ENCODE measurements around the gene ADGRG2.

The ADGRG2 gene

DNA sequence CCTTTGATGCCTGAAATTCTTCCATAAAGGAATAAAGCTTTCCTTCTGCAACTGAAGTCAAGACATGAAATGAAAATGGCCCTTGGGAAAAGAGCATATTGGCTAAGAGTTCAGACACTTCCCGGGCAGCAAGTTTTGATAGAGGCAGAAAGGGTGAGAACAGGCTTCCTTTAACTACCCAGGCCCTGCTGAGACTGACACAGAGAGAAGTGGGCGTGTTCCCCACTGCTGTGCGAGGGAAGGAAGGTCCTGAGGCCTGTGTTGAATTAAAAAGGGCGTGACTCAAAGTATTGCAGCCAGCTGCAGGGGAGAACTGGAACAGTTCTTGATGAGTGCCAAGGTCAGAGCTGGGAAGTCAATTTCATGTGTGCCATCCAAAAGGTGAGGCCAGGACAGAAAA is 33.9 kb upstream of the ADGRG2 start:
- Histone ChIP-seq H3K9me3 (ENCODE audit: control insufficient read depth, low read length) (no peaks in the 10 kb centered on the region), H3K23ac (ENCODE audit: low read length in 2 of 2) (no peak overlapping the region), H3K14ac (ENCODE audit: low read length in 2 of 2) (no peak overlapping the region), H3K9ac (ENCODE audit: low read length) (no peak overlapping the region), H2BK15ac (ENCODE audit: low read depth, poor library complexity, severe bottlenecking) (no peak overlapping the region), H3K4me3 (ENCODE audit: insufficient read depth in 1 of 2, low read depth in 1 of 2, low read length in 2 of 2) (no peak overlapping the region), H2BK120ac (ENCODE audit: low read depth, low read length) (no peak overlapping the region), H3K4ac (ENCODE audit: low read depth in 1 of 2, low read length in 2 of 2) (no peak overlapping the region), H3K36me3 (ENCODE audit: control insufficient read depth in 1 of 2, insufficient read depth in 2 of 2, low read depth in 1 of 2, low read length in 2 of 2) (no peaks in the 10 kb centered on the region), H3K27me3 (ENCODE audit: control insufficient read depth in 1 of 2, insufficient read depth in 1 of 2, low read length in 2 of 2) (no peaks in the 10 kb centered on the region), H2AFZ (ENCODE audit: low read depth, low read length) (no peak overlapping the region), H3K4me1 (ENCODE audit: control insufficient read depth, insufficient read depth, low read depth, low read length) (no peaks in the 10 kb centered on the region), H2AK5ac (ENCODE audit: low read length, severe bottlenecking) (no peak overlapping the region), H4K91ac (ENCODE audit: low read length) (no peak overlapping the region), H2BK5ac (ENCODE audit: low read depth, low read length, poor library complexity, severe bottlenecking) (no peak overlapping the region), H3K4me2 (ENCODE audit: low read length, poor library complexity, severe bottlenecking) (no peak overlapping the region), H4K8ac (ENCODE audit: low read length) (no peak overlapping the region), H3K27ac (ENCODE audit: low read length, poor library complexity, severe bottlenecking) (no peak overlapping the region), H3K79me1 (replicated peaks; ENCODE audit: low read length, poor library complexity, severe bottlenecking) (no peaks in the 10 kb centered on the region), H2BK12ac (ENCODE audit: low read length in 2 of 2) (no peak overlapping the region), H3K18ac (ENCODE audit: low read depth in 1 of 2, low read length in 2 of 2) (no peak overlapping the region)
- WGBS, result 8% methylated on average over 4 of the region's 4 CpGs
- no peak for DNase-seq

DNA sequence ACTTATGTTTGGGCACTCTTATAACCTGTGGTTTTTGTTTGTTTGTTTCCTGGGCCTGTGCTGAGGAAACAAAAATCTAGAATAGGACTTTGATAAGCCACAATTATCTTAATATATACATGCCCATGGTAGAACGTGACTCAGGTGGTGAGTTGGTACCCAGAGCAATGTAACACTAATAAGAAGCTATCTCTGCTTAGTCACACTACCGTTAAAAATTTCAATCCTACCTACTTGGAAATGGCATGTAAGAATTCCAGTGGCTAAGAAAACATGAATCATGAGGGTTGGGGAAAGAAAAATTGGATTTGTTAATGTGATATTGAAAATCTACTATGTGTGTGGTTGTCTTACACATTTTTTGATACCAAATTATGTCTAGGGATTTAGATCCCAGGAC is 30.5 kb upstream of the ADGRG2 start:
- H2BK12ac ChIP-seq (ENCODE audit: low read length in 2 of 2), result no peak overlapping the region
- WGBS, result no CpG with 5 or more reads among the region's 2 CpGs
- no peak overlapping the region for H2AK5ac ChIP-seq (ENCODE audit: low read length, severe bottlenecking)

DNA sequence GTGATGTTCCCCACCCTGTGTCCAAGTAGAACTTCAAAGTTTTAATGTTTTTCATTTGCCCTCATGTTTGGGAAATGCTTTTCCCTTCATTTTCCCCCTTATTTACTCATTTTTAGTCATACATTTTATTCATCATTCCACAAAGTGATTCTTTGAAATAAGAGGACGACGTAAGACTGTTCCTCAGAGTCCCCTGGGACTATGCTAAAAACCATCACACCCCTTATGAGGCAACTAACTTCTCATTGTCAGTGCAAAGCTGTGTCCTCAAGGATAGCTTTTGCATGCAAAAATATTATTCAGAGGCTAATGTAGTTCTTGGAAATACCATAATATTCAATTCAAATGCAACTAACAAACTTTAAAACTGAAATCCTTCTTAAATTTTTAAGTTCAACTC is 14.8 kb upstream of the ADGRG2 start:
- Histone ChIP-seq H3K9me3 (ENCODE audit: control insufficient read depth, low read length) (no peaks in the 10 kb centered on the region), H3K4me1 (ENCODE audit: control insufficient read depth, insufficient read depth, low read depth, low read length) (no peaks in the 10 kb centered on the region), H3K79me1 (replicated peaks; ENCODE audit: low read length, poor library complexity, severe bottlenecking) (no peaks in the 10 kb centered on the region), H2BK15ac (ENCODE audit: low read depth, poor library complexity, severe bottlenecking) (no peak overlapping the region), H3K27me3 (ENCODE audit: control insufficient read depth in 1 of 2, insufficient read depth in 1 of 2, low read length in 2 of 2) (no peaks in the 10 kb centered on the region), H3K18ac (ENCODE audit: low read depth in 1 of 2, low read length in 2 of 2) (no peak overlapping the region), H4K91ac (ENCODE audit: low read length) (no peak overlapping the region), H2AFZ (ENCODE audit: low read depth, low read length) (no peak overlapping the region), H3K9ac (ENCODE audit: low read length) (no peak overlapping the region), H2BK120ac (ENCODE audit: low read depth, low read length) (no peak overlapping the region), H3K23ac (ENCODE audit: low read length in 2 of 2) (no peak overlapping the region), H3K4me3 (ENCODE audit: insufficient read depth in 1 of 2, low read depth in 1 of 2, low read length in 2 of 2) (no peak overlapping the region), H3K4me2 (ENCODE audit: low read length, poor library complexity, severe bottlenecking) (no peak overlapping the region), H3K36me3 (ENCODE audit: control insufficient read depth in 1 of 2, insufficient read depth in 2 of 2, low read depth in 1 of 2, low read length in 2 of 2) (no peaks in the 10 kb centered on the region), H2BK12ac (ENCODE audit: low read length in 2 of 2) (no peak overlapping the region), H3K4ac (ENCODE audit: low read depth in 1 of 2, low read length in 2 of 2) (no peak overlapping the region), H3K14ac (ENCODE audit: low read length in 2 of 2) (no peak overlapping the region), H2AK5ac (ENCODE audit: low read length, severe bottlenecking) (no peak overlapping the region), H2BK5ac (ENCODE audit: low read depth, low read length, poor library complexity, severe bottlenecking) (no peak overlapping the region), H3K27ac (ENCODE audit: low read length, poor library complexity, severe bottlenecking) (no peak overlapping the region), H4K8ac (ENCODE audit: low read length) (no peak overlapping the region)
- 89% methylated on average over 2 of the region's 2 CpGs for WGBS
- no peak for DNase-seq

More for the DNA sequence above, 30.5 kb upstream of the ADGRG2 start:
- no peaks in the 10 kb centered on the region for H3K9me3 ChIP-seq (ENCODE audit: control insufficient read depth, low read length)
- no peak overlapping the region for H2BK5ac ChIP-seq (ENCODE audit: low read depth, low read length, poor library complexity, severe bottlenecking)
- H3K27ac ChIP-seq (ENCODE audit: low read length, poor library complexity, severe bottlenecking), result no peak overlapping the region
- H3K79me1 ChIP-seq (replicated peaks; ENCODE audit: low read length, poor library complexity, severe bottlenecking), result no peaks in the 10 kb centered on the region
- no peak for DNase-seq
- no peak overlapping the region for H3K23ac ChIP-seq (ENCODE audit: low read length in 2 of 2)
- no peak overlapping the region for H2BK15ac ChIP-seq (ENCODE audit: low read depth, poor library complexity, severe bottlenecking)
- no peak overlapping the region for H3K4me2 ChIP-seq (ENCODE audit: low read length, poor library complexity, severe bottlenecking)
- H2BK120ac ChIP-seq (ENCODE audit: low read depth, low read length), result no peak overlapping the region
- no peaks in the 10 kb centered on the region for H3K27me3 ChIP-seq (ENCODE audit: control insufficient read depth in 1 of 2, insufficient read depth in 1 of 2, low read length in 2 of 2)
- H3K4ac ChIP-seq (ENCODE audit: low read depth in 1 of 2, low read length in 2 of 2), result no peak overlapping the region
- no peak overlapping the region for H3K9ac ChIP-seq (ENCODE audit: low read length)
- no peak overlapping the region for H4K91ac ChIP-seq (ENCODE audit: low read length)
- no peaks in the 10 kb centered on the region for H3K36me3 ChIP-seq (ENCODE audit: control insufficient read depth in 1 of 2, insufficient read depth in 2 of 2, low read depth in 1 of 2, low read length in 2 of 2)
- H3K4me1 ChIP-seq (ENCODE audit: control insufficient read depth, insufficient read depth, low read depth, low read length), result no peaks in the 10 kb centered on the region
- H3K18ac ChIP-seq (ENCODE audit: low read depth in 1 of 2, low read length in 2 of 2), result no peak overlapping the region
- H2AFZ ChIP-seq (ENCODE audit: low read depth, low read length), result no peak overlapping the region
- no peak overlapping the region for H3K4me3 ChIP-seq (ENCODE audit: insufficient read depth in 1 of 2, low read depth in 1 of 2, low read length in 2 of 2)
- H4K8ac ChIP-seq (ENCODE audit: low read length), result no peak overlapping the region
- no peak overlapping the region for H3K14ac ChIP-seq (ENCODE audit: low read length in 2 of 2)

GRCh38 chrX:19133784-19134183 is 11.5 kb upstream of the ADGRG2 start:
- WGBS, result 74% methylated on average over 5 of the region's 5 CpGs
- H2BK5ac ChIP-seq (ENCODE audit: low read depth, low read length, poor library complexity, severe bottlenecking), result no peak overlapping the region
- no peak overlapping the region for H3K9ac ChIP-seq (ENCODE audit: low read length)

More at GRCh38 chrX:19133784-19134183, 11.5 kb upstream of the ADGRG2 start:
- H2AK5ac ChIP-seq (ENCODE audit: low read length, severe bottlenecking), result no peak overlapping the region
- H3K27ac ChIP-seq (ENCODE audit: low read length, poor library complexity, severe bottlenecking), result no peak overlapping the region
- H3K4me2 ChIP-seq (ENCODE audit: low read length, poor library complexity, severe bottlenecking), result no peak overlapping the region
- H3K9me3 ChIP-seq (ENCODE audit: control insufficient read depth, low read length), result no peaks in the 10 kb centered on the region
- no peaks in the 10 kb centered on the region for H3K4me1 ChIP-seq (ENCODE audit: control insufficient read depth, insufficient read depth, low read depth, low read length)
- no peak overlapping the region for H3K23ac ChIP-seq (ENCODE audit: low read length in 2 of 2)
- H3K27me3 ChIP-seq (ENCODE audit: control insufficient read depth in 1 of 2, insufficient read depth in 1 of 2, low read length in 2 of 2), result no peaks in the 10 kb centered on the region
- no peak overlapping the region for H3K4me3 ChIP-seq (ENCODE audit: insufficient read depth in 1 of 2, low read depth in 1 of 2, low read length in 2 of 2)
- no peak overlapping the region for H3K14ac ChIP-seq (ENCODE audit: low read length in 2 of 2)
- H2AFZ ChIP-seq (ENCODE audit: low read depth, low read length), result no peak overlapping the region
- no peaks in the 10 kb centered on the region for H3K79me1 ChIP-seq (replicated peaks; ENCODE audit: low read length, poor library complexity, severe bottlenecking)
- H2BK15ac ChIP-seq (ENCODE audit: low read depth, poor library complexity, severe bottlenecking), result no peak overlapping the region
- H3K18ac ChIP-seq (ENCODE audit: low read depth in 1 of 2, low read length in 2 of 2), result no peak overlapping the region
- H3K4ac ChIP-seq (ENCODE audit: low read depth in 1 of 2, low read length in 2 of 2), result no peak overlapping the region
- H2BK120ac ChIP-seq (ENCODE audit: low read depth, low read length), result no peak overlapping the region
- H4K8ac ChIP-seq (ENCODE audit: low read length), result no peak overlapping the region
- no peaks in the 10 kb centered on the region for H3K36me3 ChIP-seq (ENCODE audit: control insufficient read depth in 1 of 2, insufficient read depth in 2 of 2, low read depth in 1 of 2, low read length in 2 of 2)
- DNase-seq, result no peak
- no peak overlapping the region for H4K91ac ChIP-seq (ENCODE audit: low read length)
- H2BK12ac ChIP-seq (ENCODE audit: low read length in 2 of 2), result no peak overlapping the region

Measured in mesenchymal stem cell (in vitro differentiated cells and primary cell).